ENCODE measurements around the gene CREBRF.
"Not testable (repeated sequence)": the region's sequence is repeated elsewhere in the genome, so short reads cannot be mapped to it uniquely, and the experiment has no call there.

CREBRF gene

GRCh38 chr5:173035904-173036707, 20.0 kb upstream of the CREBRF start:
- no peak for DNase-seq

GRCh38 chr5:173039188-173039587, 17.0 kb upstream of the CREBRF start:
- no peak for DNase-seq

- DNase-seq: no peak
These were observed 16.2 kb upstream of the CREBRF start for GRCh38 chr5:173039964-173040363.

GRCh38 chr5:173041881-173042762, 14.0 kb upstream of the CREBRF start:
- DNase-seq: peak; percentile 46

- DNase-seq: no peak
These were observed 13.4 kb upstream of the CREBRF start for GRCh38 chr5:173042763-173043107.

- no peak for DNase-seq
These were observed 10.7 kb upstream of the CREBRF start for GRCh38 chr5:173045474-173045873.

- DNase-seq: not testable (repeated sequence)
These were observed 8.9 kb upstream of the CREBRF start for GRCh38 chr5:173047096-173047837.

GRCh38 chr5:173047838-173048105, 8.4 kb upstream of the CREBRF start:
- DNase-seq: no peak

GRCh38 chr5:173050791-173051190, 5.4 kb upstream of the CREBRF start:
- no peak for DNase-seq

GRCh38 chr5:173051746-173052145, 4.4 kb upstream of the CREBRF start:
- no peak for DNase-seq

GRCh38 chr5:173053041-173053440, 3.1 kb upstream of the CREBRF start:
- DNase-seq: no peak

- no peak for DNase-seq
These were observed 970 bp upstream of the CREBRF start for GRCh38 chr5:173055042-173055721.

- DNase-seq: peak; percentile 39
These were observed 500 bp upstream of the CREBRF start for GRCh38 chr5:173055722-173055982.

- DNase-seq: no peak
These were observed 570 bp downstream of the CREBRF start for GRCh38 chr5:173056783-173057061.

- DNase-seq: peak; percentile 99
These were observed 1.1 kb downstream of the CREBRF start for GRCh38 chr5:173057062-173057924.

GRCh38 chr5:173062141-173062540, 6.0 kb downstream of the CREBRF start:
- no peak for DNase-seq

GRCh38 chr5:173065155-173065554, 9.0 kb downstream of the CREBRF start:
- DNase-seq: no peak

GRCh38 chr5:173069671-173070070, 13.5 kb downstream of the CREBRF start:
- peak; percentile 54 for DNase-seq

- no peak for DNase-seq
These were observed 19.1 kb downstream of the CREBRF start for GRCh38 chr5:173075137-173075843.

- no peak for DNase-seq
These were observed 19.8 kb downstream of the CREBRF start for GRCh38 chr5:173075970-173076369.

- DNase-seq: not testable (repeated sequence)
These were observed 20.3 kb downstream of the CREBRF start for GRCh38 chr5:173076471-173076870.

- DNase-seq: no peak
These were observed 22.7 kb downstream of the CREBRF start for GRCh38 chr5:173078878-173079277.
